Activated CD8-positive, alpha-beta T cell treated with anti-CD3 and anti-CD28 coated beads for 36 hours (primary cell): ENCODE data around the gene UPF1. TPM values are rescaled to one million over a fixed set of nuclear protein-coding genes. Genes with fewer than 3 reads are reported as not detected.

Source experiments
- ATAC-seq: fragments of 200-7000 bp; cut with Tn5 transposase; one replicate; pipeline ENCODE4 v1.10.0; 2021; ENCODE audit warnings: mild to moderate bottlenecking, moderate library complexity
- CTCF ChIA-PET: fragments of 350-600 bp; sonication (Branson Sonifier 250); formaldehyde crosslinking; loops from one replicate; lab custom pipeline; 2021; ENCODE audit warnings: antibody characterized with exemption; lab: Charles Lee
- POLR2A ChIA-PET: fragments of 350-600 bp; sonication (Branson Sonifier 250); formaldehyde crosslinking; loops from one replicate; lab custom pipeline; 2021; ENCODE audit warnings: antibody characterized with exemption; lab: Charles Lee
- DNase-seq: peaks from one replicate; pipeline ENCODE4 v3.0.0-alpha.2; 2020
- H3K27ac Mint-ChIP-seq: one replicate; pipeline ENCODE4 v1.8.0; 2021; ENCODE audit warnings: mild to moderate bottlenecking, mixed read lengths
- H3K27me3 Mint-ChIP-seq: one replicate; pipeline ENCODE4 v1.8.0; 2021; ENCODE audit warnings: mixed read lengths
- H3K36me3 Mint-ChIP-seq: one replicate; pipeline ENCODE4 v1.8.0; 2021; ENCODE audit warnings: low read depth, mixed read lengths
- H3K4me1 Mint-ChIP-seq: one replicate; pipeline ENCODE4 v1.8.0; 2021; ENCODE audit warnings: low read depth, mixed read lengths
- H3K4me3 Mint-ChIP-seq: one replicate; pipeline ENCODE4 v1.8.0; 2021; ENCODE audit warnings: mild to moderate bottlenecking, moderate library complexity, mixed read lengths
- H3K9me3 Mint-ChIP-seq: one replicate; pipeline ENCODE4 v1.8.0; 2021; ENCODE audit warnings: mixed read lengths
- intact Hi-C: fragments of 100-400 bp; cut with micrococcal nuclease; formaldehyde crosslinking; loops from one replicate; pipeline ENCODE4 v1.10.0; 2022
- total RNA-seq, 2 experiments: library from RNA; stranded (reverse); gene quantifications; one replicate each; pipeline ENCODE4 v1.2.3, GENCODE V29; 2021
- TF ChIP-seq, protein P1 (sequence below): fragments of 200-600 bp; IDR thresholded peaks from one replicate; pipeline ENCODE4 v1.8.0; 2022; ENCODE audit warnings: antibody characterized with exemption, mild to moderate bottlenecking

Gene UPF1
- total RNA-seq, 2 experiments from 2014 or later, result 75.9 to 87.6 TPM

GRCh38 chr19:18869781-18870530 is 38.2 kb downstream of the UPF1 start:
- DNase-seq (no peak), ATAC-seq (no peak)
- peaks cover 2% of the 10 kb centered on the region for H3K27me3 Mint-ChIP-seq
- TF ChIP-seq, protein P1, sequence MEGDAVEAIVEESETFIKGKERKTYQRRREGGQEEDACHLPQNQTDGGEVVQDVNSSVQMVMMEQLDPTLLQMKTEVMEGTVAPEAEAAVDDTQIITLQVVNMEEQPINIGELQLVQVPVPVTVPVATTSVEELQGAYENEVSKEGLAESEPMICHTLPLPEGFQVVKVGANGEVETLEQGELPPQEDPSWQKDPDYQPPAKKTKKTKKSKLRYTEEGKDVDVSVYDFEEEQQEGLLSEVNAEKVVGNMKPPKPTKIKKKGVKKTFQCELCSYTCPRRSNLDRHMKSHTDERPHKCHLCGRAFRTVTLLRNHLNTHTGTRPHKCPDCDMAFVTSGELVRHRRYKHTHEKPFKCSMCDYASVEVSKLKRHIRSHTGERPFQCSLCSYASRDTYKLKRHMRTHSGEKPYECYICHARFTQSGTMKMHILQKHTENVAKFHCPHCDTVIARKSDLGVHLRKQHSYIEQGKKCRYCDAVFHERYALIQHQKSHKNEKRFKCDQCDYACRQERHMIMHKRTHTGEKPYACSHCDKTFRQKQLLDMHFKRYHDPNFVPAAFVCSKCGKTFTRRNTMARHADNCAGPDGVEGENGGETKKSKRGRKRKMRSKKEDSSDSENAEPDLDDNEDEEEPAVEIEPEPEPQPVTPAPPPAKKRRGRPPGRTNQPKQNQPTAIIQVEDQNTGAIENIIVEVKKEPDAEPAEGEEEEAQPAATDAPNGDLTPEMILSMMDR, result no peak
- H3K4me3 Mint-ChIP-seq, result no peak overlapping the region
- CTCF ChIA-PET, result no interaction called here
- intact Hi-C loops, result no loop called here
- peaks cover 19% of the 10 kb centered on the region for H3K36me3 Mint-ChIP-seq
- no peaks in the 10 kb centered on the region for H3K9me3 Mint-ChIP-seq
- H3K27ac Mint-ChIP-seq, result no peak overlapping the region
- peaks cover 3% of the 10 kb centered on the region for H3K4me1 Mint-ChIP-seq
- POLR2A ChIA-PET, result no interaction called here

GRCh38 chr19:18870531-18871172 is 38.9 kb downstream of the UPF1 start:
- intact Hi-C loops, result no loop called here
- H3K4me3 Mint-ChIP-seq, result no peak overlapping the region
- H3K27ac Mint-ChIP-seq, result no peak overlapping the region
- TF ChIP-seq, protein P1, result no peak
- ChIA-PET CTCF (no interaction called here), POLR2A (no interaction called here)
- peaks cover 14% of the 10 kb centered on the region for H3K36me3 Mint-ChIP-seq
- no peak for DNase-seq
- peaks cover 2% of the 10 kb centered on the region for H3K27me3 Mint-ChIP-seq
- H3K9me3 Mint-ChIP-seq, result no peaks in the 10 kb centered on the region
- ATAC-seq, result no peak
- peaks cover 3% of the 10 kb centered on the region for H3K4me1 Mint-ChIP-seq

- Mint-ChIP-seq H3K4me3 (no peak overlapping the region), H3K27ac (no peak overlapping the region), H3K9me3 (no peaks in the 10 kb centered on the region), H3K27me3 (peaks cover 2% of the 10 kb centered on the region), H3K4me1 (peaks cover 3% of the 10 kb centered on the region), H3K36me3 (peaks cover 12% of the 10 kb centered on the region)
- POLR2A ChIA-PET, result no interaction called here
- no peak for ATAC-seq
- CTCF ChIA-PET, result no interaction called here
- intact Hi-C loops, result no loop called here
- TF ChIP-seq, protein P1, result no peak
- no peak for DNase-seq
Measured at GRCh38 chr19:18871543-18871942, 39.8 kb downstream of the UPF1 start.

DNA sequence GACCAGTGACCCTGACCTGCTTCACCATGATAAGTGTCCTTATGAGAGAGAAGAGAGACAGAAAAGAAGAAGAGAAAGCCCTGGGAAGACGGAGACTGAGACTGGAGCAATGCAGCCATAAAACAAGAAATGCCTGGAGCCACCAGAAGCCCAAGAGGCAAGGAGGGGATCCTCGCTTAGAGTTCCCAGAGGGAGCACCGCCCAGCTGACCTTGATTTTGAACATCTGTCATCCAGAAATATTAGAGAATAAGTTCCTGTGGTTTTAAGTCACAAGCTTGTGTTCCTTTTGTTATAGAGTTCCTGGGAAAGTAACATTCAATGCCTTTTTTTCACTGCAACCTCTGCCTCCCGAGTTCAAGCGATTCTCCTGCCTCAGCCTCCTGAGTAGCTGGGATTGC is 44.0 kb downstream of the UPF1 start:
- H3K27me3 Mint-ChIP-seq, result peaks cover 2% of the 10 kb centered on the region
- ATAC-seq, result no peak
- H3K4me3 Mint-ChIP-seq, result no peak overlapping the region
- H3K36me3 Mint-ChIP-seq, result no peaks in the 10 kb centered on the region
- no peak for DNase-seq
- H3K9me3 Mint-ChIP-seq, result no peaks in the 10 kb centered on the region
- intact Hi-C loops, result no loop called here
- no peak overlapping the region for H3K27ac Mint-ChIP-seq
- TF ChIP-seq, protein P1, result no peak
- H3K4me1 Mint-ChIP-seq, result peaks cover 2% of the 10 kb centered on the region
- POLR2A ChIA-PET, result interaction anchor here (1.8 kb wide), 1 partner anchor 43 kb away, joined by 5 read pairs; the partner anchor contains the start of genes COPE and DDX49
- CTCF ChIA-PET, result interaction anchor here (0.8 to 3.2 kb wide), 4 partner anchors 9 to 425 kb away, joined by 3 to 14 read pairs (median 5); no protein-coding TSS in a partner anchor

GRCh38 chr19:18876865-18877264 is 45.1 kb downstream of the UPF1 start:
- POLR2A ChIA-PET, result interaction anchor here (1.8 kb wide), 1 partner anchor 42 kb away, joined by 5 read pairs; the partner anchor contains the start of genes COPE and DDX49
- H3K27me3 Mint-ChIP-seq, result no peaks in the 10 kb centered on the region
- no peaks in the 10 kb centered on the region for H3K4me1 Mint-ChIP-seq
- intact Hi-C loops, result no loop called here
- no peak for ATAC-seq
- CTCF ChIA-PET, result interaction anchor here (0.6 to 3.2 kb wide), 4 partner anchors 10 to 430 kb away, joined by 3 to 14 read pairs (median 5); no protein-coding TSS in a partner anchor
- no peak for DNase-seq
- TF ChIP-seq, protein P1, result no peak
- H3K9me3 Mint-ChIP-seq, result no peaks in the 10 kb centered on the region
- no peaks in the 10 kb centered on the region for H3K36me3 Mint-ChIP-seq
- no peak overlapping the region for H3K27ac Mint-ChIP-seq
- no peak overlapping the region for H3K4me3 Mint-ChIP-seq
